BE2C (cell line): ENCODE results near the gene SLC28A1.

ENCODE experiments used
- DNase-seq: peaks from one replicate; pipeline ENCODE4 v3.0.0-alpha.2; 2020
- H3K27me3 ChIP-seq: fragments of 250-450 bp; sonication (Bioruptor Pico); 2 replicates; pipeline ENCODE4 v1.5.1; 2020; ENCODE audit warnings: mild to moderate bottlenecking
- H3K36me3 ChIP-seq: fragments of 250-450 bp; sonication (Bioruptor Pico); 2 replicates; pipeline ENCODE4 v1.5.1; 2020; ENCODE audit warnings: mild to moderate bottlenecking
- H3K4me1 ChIP-seq: fragments of 250-450 bp; sonication (Bioruptor Pico); 2 replicates; pipeline ENCODE4 v1.5.1; 2020
- H3K4me3 ChIP-seq: 2 replicates; pipeline ENCODE4 v1.5.1; 2011; ENCODE audit warnings: low read depth, low read length
- H3K9me3 ChIP-seq: fragments of 250-450 bp; sonication (Bioruptor Pico); 2 replicates; pipeline ENCODE4 v1.5.1; 2020
- TF ChIP-seq, protein P1 (sequence below): IDR thresholded peaks from 2 replicates; pipeline ENCODE4 v1.5.1; 2012; ENCODE audit warnings: mild to moderate bottlenecking, low read depth, low read length

SLC28A1 gene

DNA sequence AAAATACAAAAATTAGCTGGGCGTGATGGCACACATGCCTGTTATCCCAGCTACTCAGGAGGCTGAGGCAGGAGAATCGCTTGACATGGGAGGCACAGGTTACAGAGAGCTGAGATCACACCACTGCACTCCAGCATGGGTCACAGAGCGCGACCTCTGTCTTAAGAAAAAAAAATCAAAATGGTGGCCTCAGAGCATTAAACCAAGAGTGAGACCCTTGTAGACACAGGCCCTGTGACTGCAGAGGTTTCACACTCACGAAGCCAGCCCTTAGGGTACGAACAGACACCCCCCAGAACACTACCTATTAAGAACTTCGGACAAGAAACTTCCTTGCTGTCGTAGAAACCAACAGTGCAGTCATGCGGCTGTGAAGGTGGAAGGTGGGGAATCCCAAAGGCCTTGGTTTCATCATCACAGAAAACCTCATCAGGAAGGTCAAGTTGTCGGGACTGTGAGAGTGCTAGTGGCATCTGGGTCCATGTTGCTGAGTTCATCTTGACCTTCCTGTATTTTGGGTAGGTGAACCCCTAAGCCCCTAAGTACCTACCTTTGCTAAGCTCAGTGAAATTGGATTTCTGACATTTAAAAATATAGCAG, 92.4 kb downstream of the SLC28A1 start:
- no peaks in the 10 kb centered on the region for H3K4me1 ChIP-seq
- no peaks in the 10 kb centered on the region for H3K9me3 ChIP-seq
- no peak for DNase-seq
- no peaks in the 10 kb centered on the region for H3K27me3 ChIP-seq
- TF ChIP-seq, protein P1, sequence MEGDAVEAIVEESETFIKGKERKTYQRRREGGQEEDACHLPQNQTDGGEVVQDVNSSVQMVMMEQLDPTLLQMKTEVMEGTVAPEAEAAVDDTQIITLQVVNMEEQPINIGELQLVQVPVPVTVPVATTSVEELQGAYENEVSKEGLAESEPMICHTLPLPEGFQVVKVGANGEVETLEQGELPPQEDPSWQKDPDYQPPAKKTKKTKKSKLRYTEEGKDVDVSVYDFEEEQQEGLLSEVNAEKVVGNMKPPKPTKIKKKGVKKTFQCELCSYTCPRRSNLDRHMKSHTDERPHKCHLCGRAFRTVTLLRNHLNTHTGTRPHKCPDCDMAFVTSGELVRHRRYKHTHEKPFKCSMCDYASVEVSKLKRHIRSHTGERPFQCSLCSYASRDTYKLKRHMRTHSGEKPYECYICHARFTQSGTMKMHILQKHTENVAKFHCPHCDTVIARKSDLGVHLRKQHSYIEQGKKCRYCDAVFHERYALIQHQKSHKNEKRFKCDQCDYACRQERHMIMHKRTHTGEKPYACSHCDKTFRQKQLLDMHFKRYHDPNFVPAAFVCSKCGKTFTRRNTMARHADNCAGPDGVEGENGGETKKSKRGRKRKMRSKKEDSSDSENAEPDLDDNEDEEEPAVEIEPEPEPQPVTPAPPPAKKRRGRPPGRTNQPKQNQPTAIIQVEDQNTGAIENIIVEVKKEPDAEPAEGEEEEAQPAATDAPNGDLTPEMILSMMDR: no peak
- H3K36me3 ChIP-seq: no peaks in the 10 kb centered on the region
- H3K4me3 ChIP-seq: no peak overlapping the region

DNA sequence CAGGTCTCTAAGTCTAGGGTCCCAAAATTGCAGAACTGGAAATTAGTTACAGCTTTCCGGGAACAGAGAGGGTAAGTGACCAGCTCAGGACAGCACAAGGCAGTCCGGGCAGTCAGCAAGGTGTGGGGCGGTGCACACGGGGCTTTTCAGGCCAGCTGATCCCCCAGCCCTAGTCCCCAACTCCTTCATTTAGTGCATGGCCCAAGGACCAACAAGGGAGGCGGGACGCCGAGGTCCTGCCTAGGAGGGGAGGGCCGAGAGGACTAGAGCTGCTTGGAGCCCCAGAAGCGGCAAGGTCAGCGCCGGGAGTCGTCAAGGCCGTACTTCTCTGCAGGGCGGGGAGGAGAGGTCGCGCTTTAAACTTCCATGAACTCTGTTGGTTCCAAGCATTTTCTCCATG, 95.2 kb downstream of the SLC28A1 start:
- no peaks in the 10 kb centered on the region for H3K4me1 ChIP-seq
- no peak for DNase-seq
- peak overlapping the region; percentile 84; the same call in 1 of the 2 replicates for H3K4me3 ChIP-seq
- no peaks in the 10 kb centered on the region for H3K27me3 ChIP-seq
- TF ChIP-seq, protein P1: no peak
- H3K9me3 ChIP-seq: no peaks in the 10 kb centered on the region
- H3K36me3 ChIP-seq: no peaks in the 10 kb centered on the region

DNA sequence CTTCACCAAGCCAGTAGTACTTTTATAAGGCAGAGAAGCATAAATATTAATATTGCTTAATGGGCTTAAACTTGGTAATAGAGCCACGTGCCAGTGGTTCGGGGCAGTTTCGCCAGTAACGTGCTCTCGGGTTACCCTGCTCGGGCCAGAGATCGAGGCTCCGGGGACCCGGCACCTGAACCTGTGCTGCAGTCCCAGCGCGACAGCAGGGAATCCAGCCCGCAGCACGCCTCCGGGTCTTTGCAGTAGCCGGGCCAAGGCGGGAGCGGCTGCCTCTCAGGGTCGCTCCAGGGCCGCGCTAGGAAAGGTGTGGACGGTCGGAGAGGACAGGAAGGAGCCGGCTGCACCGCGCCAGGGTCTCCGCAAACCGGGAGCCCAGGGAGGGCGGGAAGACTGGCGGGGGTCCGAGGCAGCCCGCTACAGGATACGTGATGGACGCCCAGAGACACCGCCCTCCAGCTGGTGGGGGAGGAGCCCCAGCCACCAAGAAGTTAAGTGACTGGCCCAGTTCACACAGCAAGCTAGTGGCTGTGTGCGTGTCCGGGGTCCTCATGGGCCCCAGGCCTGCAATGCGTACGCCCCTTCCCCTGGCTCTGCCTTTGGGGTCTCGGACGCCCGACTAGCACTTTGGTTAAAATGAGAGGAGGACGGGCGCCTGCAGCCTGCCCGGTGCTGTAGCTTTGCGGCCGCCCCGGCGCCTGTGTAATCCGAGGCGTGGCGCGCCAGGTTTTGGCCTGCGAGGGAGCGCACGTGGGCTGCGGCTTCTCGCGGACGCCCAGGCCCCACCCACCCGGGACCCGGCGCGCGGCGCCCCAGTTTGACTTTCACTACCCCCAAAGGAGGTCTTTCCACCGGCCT, 96.0 kb downstream of the SLC28A1 start:
- H3K4me3 ChIP-seq: peak overlapping the region; percentile 84
- no peaks in the 10 kb centered on the region for H3K36me3 ChIP-seq
- no peaks in the 10 kb centered on the region for H3K4me1 ChIP-seq
- H3K9me3 ChIP-seq: no peaks in the 10 kb centered on the region
- TF ChIP-seq, protein P1: no peak
- DNase-seq: peak; percentile 90
- H3K27me3 ChIP-seq: no peaks in the 10 kb centered on the region

DNA sequence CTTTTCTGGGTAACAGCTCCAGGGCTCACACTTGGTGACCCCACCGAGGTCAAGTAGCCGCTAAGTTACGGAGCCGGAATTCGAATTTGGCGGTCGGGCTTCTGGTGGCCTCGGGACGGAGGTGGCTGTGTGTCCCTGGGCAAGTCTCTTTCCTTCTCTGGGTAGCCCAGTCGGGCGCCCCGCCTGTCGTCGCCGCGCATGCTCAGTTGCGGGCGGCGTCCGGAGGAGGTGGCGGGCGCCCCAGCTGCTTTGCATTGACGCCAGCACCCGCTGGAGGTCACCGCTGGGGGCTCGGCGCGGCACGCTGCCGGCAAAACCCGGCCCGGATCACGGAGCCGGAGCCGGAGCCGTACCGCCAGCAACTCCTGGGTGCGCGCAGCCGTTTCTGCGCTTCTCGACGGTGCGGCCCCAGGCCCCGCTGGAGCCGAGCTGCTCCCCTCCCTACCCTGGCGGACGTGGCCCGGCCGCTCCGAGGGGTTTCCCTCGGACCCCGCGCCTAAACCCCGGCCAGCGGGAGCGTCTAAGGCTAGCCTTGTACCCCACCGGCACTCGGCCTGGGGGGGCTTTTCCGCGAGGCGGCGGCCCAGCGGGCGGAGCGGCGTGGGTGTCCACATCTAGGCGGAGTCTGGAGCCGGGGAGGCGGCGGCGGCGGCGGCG, 96.7 kb downstream of the SLC28A1 start:
- Histone ChIP-seq H3K36me3 (no peaks in the 10 kb centered on the region), H3K9me3 (no peaks in the 10 kb centered on the region), H3K4me3 (peak overlapping the region; percentile 84), H3K4me1 (no peaks in the 10 kb centered on the region), H3K27me3 (no peaks in the 10 kb centered on the region)
- TF ChIP-seq, protein P1: no peak; the same call in 1 of the 2 replicates
- peak; percentile 96 for DNase-seq

DNA sequence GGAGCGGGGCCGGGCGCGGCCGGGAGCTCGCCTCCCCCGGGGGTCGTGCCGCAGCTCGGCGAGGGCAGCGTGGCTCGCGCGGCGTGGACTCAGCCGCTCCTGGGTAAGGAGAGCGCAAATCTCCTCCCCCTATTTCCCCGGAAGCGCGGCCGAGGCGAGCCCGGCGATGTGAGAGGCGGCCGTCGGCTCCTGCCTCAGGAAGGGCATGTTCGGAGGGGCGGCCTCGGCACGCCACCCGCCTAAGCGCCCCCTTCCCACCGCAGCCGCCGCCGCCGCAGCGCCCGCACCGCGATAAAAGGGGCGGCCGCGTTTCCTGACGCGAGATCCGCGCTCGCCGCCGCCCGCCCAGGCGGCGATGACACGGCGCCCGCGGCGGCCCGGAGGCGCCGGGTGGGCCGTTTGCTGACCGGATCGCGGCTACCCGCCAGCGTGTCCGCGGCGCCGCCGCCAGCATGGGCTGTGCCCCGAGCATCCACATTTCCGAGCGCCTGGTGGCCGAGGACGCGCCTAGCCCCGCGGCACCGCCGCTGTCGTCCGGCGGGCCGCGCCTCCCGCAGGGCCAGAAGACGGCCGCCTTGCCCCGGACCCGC, 97.3 kb downstream of the SLC28A1 start, which contains the start of gene PDE8A:
Gene PDE8A, plus strand, starts transcription at position 146 of the 590 bp plus-strand sequence. Its CDS starts 307 bp downstream, at position 453.
- no peaks in the 10 kb centered on the region for H3K36me3 ChIP-seq
- H3K9me3 ChIP-seq: no peaks in the 10 kb centered on the region
- DNase-seq: peak; percentile 63
- no peaks in the 10 kb centered on the region for H3K27me3 ChIP-seq
- peak within 1 kb of the TSS; percentile 84 for H3K4me3 ChIP-seq
- TF ChIP-seq, protein P1: no peak
- no peaks in the 10 kb centered on the region for H3K4me1 ChIP-seq
